Right cardiac atrium (tissue), 5 donors: ENCODE measurements around the gene DDIAS. TPM values are rescaled to one million over a fixed set of nuclear protein-coding genes. Genes with fewer than 3 reads are reported as not detected.
"Not testable (repeated sequence)": the region's sequence is repeated elsewhere in the genome, so short reads cannot be mapped to it uniquely, and the experiment has no call there.

Experiments used
- ATAC-seq, 2 donors: fragments of 200-7000 bp; cut with Tn5 transposase; one replicate each; pipeline versions ENCODE4 v1.8.0 to v1.9.1; 2020; ENCODE audit warnings: moderate library complexity in 2 of 2, mild to moderate bottlenecking in 1 of 2
- DNase-seq, 3 donors: peaks; one replicate each; pipeline ENCODE4 v3.0.0-alpha.2; 2020
- H3K27ac ChIP-seq: one replicate; pipeline ENCODE4 v1.5.1; 2013; ENCODE audit warnings: mild to moderate bottlenecking, low read length, control low read depth, moderate library complexity
- H3K27me3 ChIP-seq: one replicate; pipeline ENCODE4 v1.6.1; 2013; ENCODE audit not compliant: control insufficient read depth, insufficient read depth
- H3K4me1 ChIP-seq: one replicate; pipeline ENCODE4 v1.6.1; 2013; ENCODE audit warnings: low read length; ENCODE audit not compliant: control insufficient read depth, insufficient read depth
- H3K4me3 ChIP-seq: one replicate; pipeline ENCODE4 v1.5.1; 2013; ENCODE audit warnings: low read length, control low read depth
- H3K9me3 ChIP-seq: one replicate; pipeline ENCODE4 v1.6.1; 2013; ENCODE audit warnings: low read length; ENCODE audit not compliant: control insufficient read depth
- WGBS: extraction: QIAGEN DNeasy Blood & Tissue Kit; methylation state at CpG from one replicate; pipeline ENCODE4 v1.1.7; 2013; 5-methylcytosine and 5-hydroxymethylcytosine counted together
- intact Hi-C, 4 donors: fragments of 100-400 bp; cut with DNase I; formaldehyde crosslinking; loops; one replicate each; pipeline versions ENCODE4 v1.11.0 to v1.14.0; 2022 to 2023
- polyA plus RNA-seq: library from polyadenylated mRNA; stranded (reverse); fragments of 200-250 nt; gene quantifications from one replicate; pipeline ENCODE4 v1.2.3, GENCODE V29; 2013
- total RNA-seq, 4 donors: library from RNA; stranded (reverse); fragmentation: NEBNext Ultra II Directional; extraction: Animal tissue kit (Norgen Biotek cat#: 25700); gene quantifications; one replicate each; pipeline ENCODE4 v1.2.1, GENCODE V29; 2021
- donor health status: healthy with polysubstance abuse.
- donor health status: DM: no; HTN: yes; CAD: no.
- donor health status: DM: no; HTN: no; CAD: no.
- donor health status: DM: no; HTN: yes; CAD: no; lungs with severe emphysema.
- donor health status: DM: yes; HTN: yes; CAD: no.

DDIAS gene
- total and polyA plus RNA-seq, 5 donors = 0.20 to 2.0 (median 0.74) TPM

- Histone ChIP-seq H3K4me1 (peaks cover 2% of the 10 kb centered on the region), H3K9me3 (no peaks in the 10 kb centered on the region), H3K27ac (no peak overlapping the region), H3K4me3 (no peak overlapping the region), H3K27me3 (no peaks in the 10 kb centered on the region)
- intact Hi-C loops = loop anchor here in 2 of 4 donors (10.0 kb wide), 2 partner anchors 150 to 230 kb away; partner anchors contain the start of genes PCF11 (in 1 of the 2) and RAB30 (in 1 of the 2)
- DNase-seq (no peak), ATAC-seq (no peak)
- WGBS = 81% methylated on average over 5 of the region's 5 CpGs
These were observed 23.1 kb downstream of the DDIAS start for GRCh38 chr11:82924522-82925224.

GRCh38 chr11:82927264-82927880 is 25.8 kb downstream of the DDIAS start:
- Histone ChIP-seq H3K4me1 (peaks cover 2% of the 10 kb centered on the region), H3K27me3 (no peaks in the 10 kb centered on the region), H3K27ac (no peak overlapping the region), H3K4me3 (no peak overlapping the region), H3K9me3 (no peaks in the 10 kb centered on the region)
- DNase-seq = no peak
- intact Hi-C loops = loop anchor here in 2 of 4 donors (10.0 kb wide), 2 partner anchors 147 to 227 kb away; partner anchors contain the start of genes PCF11 (in 1 of the 2) and RAB30 (in 1 of the 2)
- peak in 1 of 2 donors; percentile 51 for ATAC-seq

- 98% methylated on average over 8 of the region's 10 CpGs for WGBS
These were observed 27.6 kb downstream of the DDIAS start for GRCh38 chr11:82929121-82929520.

GRCh38 chr11:82930229-82930628 is 28.7 kb downstream of the DDIAS start:
- no peak for DNase-seq
- Histone ChIP-seq H3K9me3 (no peaks in the 10 kb centered on the region), H3K27me3 (no peaks in the 10 kb centered on the region), H3K4me3 (no peak overlapping the region), H3K4me1 (no peaks in the 10 kb centered on the region), H3K27ac (no peak overlapping the region)
- intact Hi-C loops = no loop called here
- no peak for ATAC-seq
- 78% methylated on average over 3 of the region's 3 CpGs for WGBS

More at GRCh38 chr11:82929121-82929520, 27.6 kb downstream of the DDIAS start:
- Histone ChIP-seq H3K4me1 (no peaks in the 10 kb centered on the region), H3K27ac (no peak overlapping the region), H3K4me3 (no peak overlapping the region), H3K27me3 (no peaks in the 10 kb centered on the region), H3K9me3 (no peaks in the 10 kb centered on the region)
- intact Hi-C loops = loop anchor here in 2 of 4 donors (10.0 kb wide), 2 partner anchors 146 to 226 kb away; partner anchors contain the start of genes PCF11 (in 1 of the 2) and RAB30 (in 1 of the 2)
- ATAC-seq (no peak), DNase-seq (no peak)

GRCh38 chr11:82930734-82931133 is 29.2 kb downstream of the DDIAS start:
- no peak overlapping the region for H3K27ac ChIP-seq
- H3K4me1 ChIP-seq = no peaks in the 10 kb centered on the region
- ATAC-seq (no peak), DNase-seq (no peak)
- no peaks in the 10 kb centered on the region for H3K27me3 ChIP-seq
- 80% methylated on average over 2 of the region's 2 CpGs for WGBS
- intact Hi-C loops = no loop called here
- no peak overlapping the region for H3K4me3 ChIP-seq
- H3K9me3 ChIP-seq = no peaks in the 10 kb centered on the region

GRCh38 chr11:82932564-82932963 is 31.0 kb downstream of the DDIAS start:
- no peak overlapping the region for H3K27ac ChIP-seq
- DNase-seq (no peak), ATAC-seq (no peak)
- intact Hi-C loops = no loop called here
- no peaks in the 10 kb centered on the region for H3K27me3 ChIP-seq
- H3K4me1 ChIP-seq = no peaks in the 10 kb centered on the region
- H3K4me3 ChIP-seq = no peak overlapping the region
- WGBS = 75% methylated on average over 1 of the region's 1 CpG
- no peaks in the 10 kb centered on the region for H3K9me3 ChIP-seq

GRCh38 chr11:82936261-82936660 is 34.7 kb downstream of the DDIAS start:
- 70% methylated on average over 3 of the region's 3 CpGs for WGBS
- intact Hi-C loops = no loop called here
- no peaks in the 10 kb centered on the region for H3K9me3 ChIP-seq
- H3K4me1 ChIP-seq = no peaks in the 10 kb centered on the region
- no peak overlapping the region for H3K27ac ChIP-seq
- DNase-seq (no peak), ATAC-seq (no peak)
- no peaks in the 10 kb centered on the region for H3K27me3 ChIP-seq
- no peak overlapping the region for H3K4me3 ChIP-seq

- Histone ChIP-seq H3K4me3 (no peak overlapping the region), H3K9me3 (no peaks in the 10 kb centered on the region), H3K4me1 (no peaks in the 10 kb centered on the region), H3K27ac (no peak overlapping the region), H3K27me3 (no peaks in the 10 kb centered on the region)
- intact Hi-C loops = no loop called here
- no peak for ATAC-seq
- 95% methylated on average over 2 of the region's 2 CpGs for WGBS
- no peak for DNase-seq
These were observed 36.0 kb downstream of the DDIAS start for GRCh38 chr11:82937554-82937953.

- intact Hi-C loops = no loop called here
- DNase-seq = no peak
- Histone ChIP-seq H3K27ac (no peak overlapping the region), H3K4me1 (no peaks in the 10 kb centered on the region), H3K4me3 (no peak overlapping the region), H3K9me3 (no peaks in the 10 kb centered on the region), H3K27me3 (no peaks in the 10 kb centered on the region)
- WGBS = 98% methylated on average over 2 of the region's 2 CpGs
- no peak for ATAC-seq
These were observed 37.9 kb downstream of the DDIAS start for GRCh38 chr11:82939456-82939855.

GRCh38 chr11:82942376-82942775 is 40.8 kb downstream of the DDIAS start:
- WGBS = 96% methylated on average over 2 of the region's 2 CpGs
- Histone ChIP-seq H3K4me3 (no peak overlapping the region), H3K27me3 (no peaks in the 10 kb centered on the region), H3K27ac (no peak overlapping the region), H3K4me1 (no peaks in the 10 kb centered on the region), H3K9me3 (no peaks in the 10 kb centered on the region)
- ATAC-seq (no peak), DNase-seq (peak in 1 of 3 donors; percentile 31)
- intact Hi-C loops = no loop called here

- WGBS = 96% methylated on average over 1 of the region's 1 CpG
- H3K27ac ChIP-seq, intact Hi-C loops, H3K4me1 ChIP-seq, DNase-seq, ATAC-seq, H3K4me3 ChIP-seq, H3K27me3 ChIP-seq, H3K9me3 ChIP-seq: not testable (repeated sequence)
These were observed 41.9 kb downstream of the DDIAS start for GRCh38 chr11:82943430-82943829.
